MM.1S (cell line): ENCODE results near the gene PRKCD.

Experiments used
- DNase-seq: peaks from one replicate; pipeline ENCODE4 v3.0.0-alpha.2; 2015
- H2AFZ ChIP-seq: fragments of 300-600 bp; sonication (generic); 2 replicates; pipeline ENCODE4 v1.6.0; 2016; ENCODE audit warnings: antibody characterized with exemption, low read length
- H3F3A ChIP-seq: fragments of 300-600 bp; sonication (generic); 2 replicates; pipeline ENCODE4 v1.6.1; 2016; ENCODE audit warnings: mild to moderate bottlenecking, antibody characterized with exemption, low read length, moderate library complexity, mixed read lengths; ENCODE audit not compliant: insufficient read depth
- H3K27ac ChIP-seq: fragments of 300-600 bp; sonication (generic); 2 replicates; pipeline ENCODE4 v1.5.1; 2016; ENCODE audit warnings: mild to moderate bottlenecking, low read length
- H3K27me3 ChIP-seq: fragments of 300-600 bp; sonication (generic); replicated peaks from 2 replicates; pipeline ENCODE4 v1.6.0; 2016; ENCODE audit warnings: low read length; ENCODE audit not compliant: insufficient read depth
- H3K36me3 ChIP-seq: fragments of 300-600 bp; sonication (generic); replicated peaks from 2 replicates; pipeline ENCODE4 v1.6.1; 2016; ENCODE audit warnings: mild to moderate bottlenecking, low read length, mixed read lengths; ENCODE audit not compliant: insufficient read depth
- H3K4me1 ChIP-seq: fragments of 300-600 bp; sonication (generic); 2 replicates; pipeline ENCODE4 v1.6.1; 2016; ENCODE audit warnings: low read length, mixed read lengths
- H3K4me2 ChIP-seq: fragments of 300-600 bp; sonication (generic); 2 replicates; pipeline ENCODE4 v1.6.0; 2016; ENCODE audit warnings: low read depth, low read length
- H3K4me3 ChIP-seq: fragments of 300-600 bp; sonication (generic); 2 replicates; pipeline ENCODE4 v1.5.1; 2016; ENCODE audit warnings: low read length, mixed read lengths
- H3K79me2 ChIP-seq: fragments of 300-600 bp; sonication (generic); 2 replicates; pipeline ENCODE4 v1.6.1; 2016; ENCODE audit warnings: mixed run types, low read length, mixed read lengths
- H3K9ac ChIP-seq: fragments of 300-600 bp; sonication (generic); 2 replicates; pipeline ENCODE4 v1.6.1; 2016; ENCODE audit warnings: low read length, mixed read lengths
- H3K9me2 ChIP-seq: fragments of 300-600 bp; sonication (generic); replicated peaks from 2 replicates; pipeline ENCODE4 v1.6.1; 2016; ENCODE audit warnings: mild to moderate bottlenecking, low read length, mixed read lengths; ENCODE audit not compliant: insufficient read depth
- H3K9me3 ChIP-seq: fragments of 300-600 bp; sonication (generic); replicated peaks from 2 replicates; pipeline ENCODE4 v1.6.1; 2016; ENCODE audit warnings: mild to moderate bottlenecking, low read length, mixed read lengths; ENCODE audit not compliant: insufficient read depth
- H4K20me1 ChIP-seq: fragments of 300-600 bp; sonication (generic); 2 replicates; pipeline ENCODE4 v1.6.1; 2016; ENCODE audit warnings: mild to moderate bottlenecking, low read length, moderate library complexity, mixed read lengths; ENCODE audit not compliant: insufficient read depth
- EZH2 ChIP-seq: fragments of 300-600 bp; sonication (generic); optimal IDR thresholded peaks from 2 replicates; pipeline ENCODE3; 2017; ENCODE audit warnings: low read depth, mild to moderate bottlenecking, antibody characterized with exemption, low read length, mixed read lengths
- EZH2phosphoT487 ChIP-seq: fragments of 300-600 bp; sonication (generic); IDR thresholded peaks from 2 replicates; pipeline ENCODE4 v1.6.1; 2018; ENCODE audit warnings: antibody characterized with exemption, low read length
- TF ChIP-seq, protein P1 (sequence below): fragments of 300-600 bp; sonication (generic); IDR thresholded peaks from 2 replicates; pipeline ENCODE4 v1.5.1; 2016; ENCODE audit warnings: antibody characterized with exemption, low read length, mixed read lengths

The PRKCD gene

DNA sequence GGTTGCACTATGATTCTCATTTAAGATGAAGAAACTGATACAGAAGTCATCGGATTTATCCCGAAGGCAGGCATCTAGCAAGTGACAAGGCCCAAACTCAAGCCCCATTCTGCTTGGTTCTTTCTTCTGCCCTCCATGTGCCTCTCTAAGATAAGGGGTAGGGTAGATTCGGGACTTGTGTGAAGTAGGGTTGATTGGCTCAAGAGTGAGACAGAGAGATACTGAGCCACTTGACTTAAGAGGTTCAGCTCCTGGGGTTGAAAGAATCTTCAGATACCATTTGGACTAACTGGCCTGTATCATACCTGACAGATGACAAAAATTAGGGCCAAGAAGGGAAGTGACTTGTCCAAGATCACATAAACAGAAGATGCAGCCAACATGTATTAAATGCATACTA, 31.7 kb upstream of the PRKCD start:
- H2AFZ ChIP-seq = peak overlapping the region; percentile 89
- no peaks in the 10 kb centered on the region for H3K36me3 ChIP-seq
- H3K9me2 ChIP-seq = no peaks in the 10 kb centered on the region
- H3K27ac ChIP-seq = no peak overlapping the region
- TF ChIP-seq, protein P1, sequence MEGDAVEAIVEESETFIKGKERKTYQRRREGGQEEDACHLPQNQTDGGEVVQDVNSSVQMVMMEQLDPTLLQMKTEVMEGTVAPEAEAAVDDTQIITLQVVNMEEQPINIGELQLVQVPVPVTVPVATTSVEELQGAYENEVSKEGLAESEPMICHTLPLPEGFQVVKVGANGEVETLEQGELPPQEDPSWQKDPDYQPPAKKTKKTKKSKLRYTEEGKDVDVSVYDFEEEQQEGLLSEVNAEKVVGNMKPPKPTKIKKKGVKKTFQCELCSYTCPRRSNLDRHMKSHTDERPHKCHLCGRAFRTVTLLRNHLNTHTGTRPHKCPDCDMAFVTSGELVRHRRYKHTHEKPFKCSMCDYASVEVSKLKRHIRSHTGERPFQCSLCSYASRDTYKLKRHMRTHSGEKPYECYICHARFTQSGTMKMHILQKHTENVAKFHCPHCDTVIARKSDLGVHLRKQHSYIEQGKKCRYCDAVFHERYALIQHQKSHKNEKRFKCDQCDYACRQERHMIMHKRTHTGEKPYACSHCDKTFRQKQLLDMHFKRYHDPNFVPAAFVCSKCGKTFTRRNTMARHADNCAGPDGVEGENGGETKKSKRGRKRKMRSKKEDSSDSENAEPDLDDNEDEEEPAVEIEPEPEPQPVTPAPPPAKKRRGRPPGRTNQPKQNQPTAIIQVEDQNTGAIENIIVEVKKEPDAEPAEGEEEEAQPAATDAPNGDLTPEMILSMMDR = no peak
- TF ChIP-seq EZH2phosphoT487 (no peak), EZH2 (no peak)
- H3K79me2 ChIP-seq = peaks cover 22% of the 10 kb centered on the region
- H3K4me3 ChIP-seq = peak overlapping the region; percentile 96
- H3F3A ChIP-seq = no peaks in the 10 kb centered on the region
- no peaks in the 10 kb centered on the region for H3K27me3 ChIP-seq
- no peaks in the 10 kb centered on the region for H4K20me1 ChIP-seq
- H3K4me1 ChIP-seq = peaks cover 15% of the 10 kb centered on the region
- H3K4me2 ChIP-seq = peak overlapping the region; percentile 73
- no peak for DNase-seq
- peak overlapping the region; percentile 99 for H3K9ac ChIP-seq
- no peaks in the 10 kb centered on the region for H3K9me3 ChIP-seq

DNA sequence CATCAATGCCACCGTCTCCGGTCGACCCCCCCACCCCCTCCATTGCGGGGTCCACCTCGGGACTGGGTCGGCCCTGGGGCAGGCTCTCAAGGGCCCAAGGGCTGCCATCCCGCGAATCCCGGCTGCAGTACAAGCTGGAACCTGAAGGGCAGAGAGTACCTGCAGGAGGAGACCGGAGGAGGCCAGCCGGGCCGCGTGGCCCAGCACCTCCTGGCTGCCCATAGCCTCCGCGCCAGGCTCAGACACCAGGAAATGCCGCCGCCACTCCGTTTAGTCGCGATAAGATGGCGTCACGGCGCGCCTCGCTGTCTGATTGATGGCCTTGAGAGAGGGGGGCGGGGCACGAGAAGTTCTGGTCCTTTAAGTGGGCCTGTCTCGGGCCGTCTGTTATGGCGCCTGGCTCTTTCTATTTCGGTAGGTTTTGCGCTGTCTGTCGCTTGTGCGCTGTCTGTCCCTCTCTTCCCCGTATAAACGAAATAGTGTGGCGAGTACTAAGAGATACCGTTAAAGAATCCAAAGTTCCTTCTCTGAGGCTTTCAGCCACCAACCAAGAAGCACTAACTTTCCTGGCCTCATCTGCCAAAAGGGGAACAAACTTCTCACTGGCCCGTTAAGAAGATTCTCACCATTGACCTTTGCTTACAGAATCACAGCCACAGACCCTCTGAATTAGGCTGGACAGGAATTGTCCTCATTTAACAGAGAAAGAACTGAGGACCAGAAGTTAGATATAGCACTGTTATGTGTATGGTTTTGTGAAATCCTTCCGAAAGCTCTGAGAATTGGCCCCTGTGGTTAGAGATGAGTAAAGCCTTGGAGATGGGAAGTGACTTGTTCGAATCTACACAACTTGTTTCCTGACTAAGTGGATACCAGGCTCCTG, 30.6 kb upstream of the PRKCD start, which contains the start of gene RFT1:
Gene RFT1 (minus strand): TSS at position 257 of the 883 bp plus-strand sequence. CDS start 35 bp downstream, at position 222.
- H3F3A ChIP-seq = no peaks in the 10 kb centered on the region
- H3K27me3 ChIP-seq = no peaks in the 10 kb centered on the region
- H3K79me2 ChIP-seq = peaks cover 22% of the 10 kb centered on the region
- H3K27ac ChIP-seq = peak within 1 kb of the TSS; percentile 44; the same call in 1 of the 2 replicates
- peak within 1 kb of the TSS; percentile 73 for H3K4me2 ChIP-seq
- TF ChIP-seq EZH2phosphoT487 (no peak), EZH2 (no peak)
- TF ChIP-seq, protein P1 = no peak
- no peaks in the 10 kb centered on the region for H3K9me3 ChIP-seq
- DNase-seq = peak; percentile 96
- H3K36me3 ChIP-seq = no peaks in the 10 kb centered on the region
- peaks cover 15% of the 10 kb centered on the region for H3K4me1 ChIP-seq
- peak within 1 kb of the TSS; percentile 89 for H2AFZ ChIP-seq
- H3K9ac ChIP-seq = peak within 1 kb of the TSS; percentile 99
- H4K20me1 ChIP-seq = no peaks in the 10 kb centered on the region
- peak within 1 kb of the TSS; percentile 96 for H3K4me3 ChIP-seq
- H3K9me2 ChIP-seq = no peaks in the 10 kb centered on the region

DNA sequence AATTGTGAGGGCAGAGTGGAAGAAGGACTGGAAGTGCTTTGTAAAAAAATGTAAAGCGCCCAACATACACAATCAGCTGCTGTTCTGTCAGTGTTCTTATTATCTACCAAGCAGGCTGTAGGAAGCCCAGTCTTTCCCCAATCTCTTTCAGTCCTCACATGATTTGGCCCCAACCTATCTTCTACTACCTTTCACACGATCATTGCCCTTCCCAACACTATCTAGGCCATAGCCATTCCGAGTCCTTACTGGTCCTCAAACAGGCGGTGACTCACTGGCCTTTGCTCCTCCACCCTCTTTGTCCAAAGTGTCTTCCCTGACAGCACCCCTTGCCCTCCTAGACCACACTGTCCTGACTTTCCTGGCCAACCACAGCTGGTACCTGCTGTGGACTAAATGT, 29.9 kb upstream of the PRKCD start:
- Histone ChIP-seq H3F3A (no peaks in the 10 kb centered on the region), H3K4me3 (peak overlapping the region; percentile 96), H3K9me3 (no peaks in the 10 kb centered on the region), H2AFZ (peak overlapping the region; percentile 89), H3K36me3 (no peaks in the 10 kb centered on the region), H3K4me2 (peak overlapping the region; percentile 73), H3K27ac (peak overlapping the region; percentile 44; the same call in 1 of the 2 replicates), H3K9me2 (no peaks in the 10 kb centered on the region), H3K79me2 (peaks cover 22% of the 10 kb centered on the region), H3K9ac (peak overlapping the region; percentile 99; the same call in 1 of the 2 replicates), H3K27me3 (no peaks in the 10 kb centered on the region), H3K4me1 (peaks cover 15% of the 10 kb centered on the region), H4K20me1 (no peaks in the 10 kb centered on the region)
- TF ChIP-seq, protein P1 = no peak
- TF ChIP-seq EZH2phosphoT487 = no peak
- no peak for TF ChIP-seq EZH2
- no peak for DNase-seq
